H1 (cell line): ENCODE data around the gene PITPNB. TPM values are rescaled to one million over a fixed set of nuclear protein-coding genes. Genes with fewer than 3 reads are reported as not detected.

Source experiments
- ASH2L ChIP-seq: fragments of 200-600, 300-600 bp; sonication (generic); IDR thresholded peaks from one replicate; pipeline ENCODE4 v1.7.1; 2017; ENCODE audit warnings: low read length
- HDAC2 ChIP-seq, 2 experiments: fragments of 300-600 bp in 1 of 2; sonication (generic) in 1 of 2; IDR thresholded peaks; 2 replicates each; pipeline ENCODE4 v1.6.1; 2011 to 2012; ENCODE audit warnings: low read depth in 2 of 2, low read length in 2 of 2, mild to moderate bottlenecking in 2 of 2, moderate library complexity in 2 of 2, borderline replicate concordance in 1 of 2, inconsistent platforms in 1 of 2
- KDM4A ChIP-seq: IDR thresholded peaks from one replicate; pipeline ENCODE4 v1.7.1; 2012; ENCODE audit warnings: low read depth, mild to moderate bottlenecking, moderate library complexity, low read length, inconsistent platforms; ENCODE audit not compliant: severe bottlenecking
- TAF7 ChIP-seq: optimal IDR thresholded peaks from 2 replicates; pipeline ENCODE3; 2011; ENCODE audit warnings: low read depth, mild to moderate bottlenecking, inconsistent platforms, low read length, moderate library complexity, borderline replicate concordance
- polyA plus RNA-seq, 7 experiments: library from polyadenylated mRNA; depleted of rRNA in 3 of 7; stranded (reverse) in 5 of 7; unstranded in 2 of 7; fragments of >200 nt in 5 of 7; fragments of 200-250 nt in 2 of 7; gene quantifications; 1 replicate in 5 of 7; 2 replicates in 1 of 7; 4 replicates in 1 of 7; pipeline versions ENCODE4 v1.2.1 to v1.2.3, GENCODE V29; 2011 to 2013; ENCODE audit warnings: missing spikeins in 2 of 7, mixed read lengths in 2 of 7
- total RNA-seq: library from RNA; stranded (reverse); fragmentation: NEBNext Ultra II Directional; extraction: Animal tissue kit (Norgen Biotek cat#: 25700); gene quantifications from 2 replicates; pipeline ENCODE4 v1.2.1, GENCODE V29; 2021

PITPNB gene
- total and polyA plus RNA-seq, 2 of the 8 experiments (the other 6 are each of a cell fraction or from before 2014, with no cell fraction given) = 24.6 to 89.3 TPM

- TF ChIP-seq HDAC2 (IDR thresholded peaks at IDR 0.05; ENCODE audit: borderline replicate concordance in 1 of 2, low read depth in 2 of 2, low read length in 2 of 2) (peak in 1 of 2 experiments; percentile 42; a peak in 1 of 4 replicates), KDM4A (peak; percentile 31), ASH2L (peak; percentile 81), TAF7 (peak; percentile 18)
- TF ChIP-seq, all 59 proteins: peak for 7
Observed at GRCh38 chr22:27919942-27920755, 1.1 kb upstream of the PITPNB start (continued).
